ENCODE results near the gene METRN.
"Not testable (repeated sequence)": the region's sequence is repeated elsewhere in the genome, so short reads cannot be mapped to it uniquely, and the experiment has no call there.

The METRN gene

GRCh38 chr16:678209-678857 lies 36.6 kb upstream of the METRN start:
- no peak for FAIRE-seq

GRCh38 chr16:678858-679813 lies 35.8 kb upstream of the METRN start:
- FAIRE-seq: no peak

GRCh38 chr16:679814-680624 lies 34.9 kb upstream of the METRN start, which contains the start of gene STUB1:
STUB1 (plus strand) TSS chr16:680410; CDS start chr16:680526, 116 bp downstream.
- FAIRE-seq: no peak

GRCh38 chr16:680625-680945 lies 34.3 kb upstream of the METRN start:
- no peak for FAIRE-seq

- no peak for FAIRE-seq
These were observed 33.8 kb upstream of the METRN start for GRCh38 chr16:680967-681745.

GRCh38 chr16:681746-682427 lies 33.0 kb upstream of the METRN start:
- FAIRE-seq: no peak

- no peak for FAIRE-seq
These were observed 32.2 kb upstream of the METRN start for GRCh38 chr16:682493-683395.

GRCh38 chr16:683396-684070 lies 31.4 kb upstream of the METRN start:
- FAIRE-seq: no peak

- no peak for FAIRE-seq
These were observed 30.7 kb upstream of the METRN start, which contains the start of gene JMJD8 for GRCh38 chr16:684071-684794. JMJD8 (minus strand) TSS chr16:684334; CDS start chr16:684319, 15 bp downstream.

GRCh38 chr16:684961-685696 lies 29.8 kb upstream of the METRN start:
- FAIRE-seq: no peak

- FAIRE-seq: no peak
These were observed 29.0 kb upstream of the METRN start for GRCh38 chr16:685967-686366.

- FAIRE-seq: no peak
These were observed 28.3 kb upstream of the METRN start for GRCh38 chr16:686459-687260.

GRCh38 chr16:687499-687898 lies 27.4 kb upstream of the METRN start:
- FAIRE-seq: no peak

- no peak for FAIRE-seq
These were observed 25.6 kb upstream of the METRN start for GRCh38 chr16:689175-689897.

GRCh38 chr16:691242-691641 lies 23.7 kb upstream of the METRN start:
- not testable (repeated sequence) for FAIRE-seq

- FAIRE-seq: no peak
These were observed 22.4 kb upstream of the METRN start for GRCh38 chr16:692356-693108.

Data from endometrium (tissue), 2 donors.